GM18498 (cell line): ENCODE data around the gene CEBPZOS.

ENCODE experiments used
- ATAC-seq: cut with Tn5 transposase; IDR thresholded peaks from one replicate; pipeline ENCODE4 v1.9.1; 2021; ENCODE audit warnings: mild to moderate bottlenecking, moderate library complexity; ENCODE audit not compliant: unreplicated experiment

CEBPZOS gene

GRCh38 chr2:37196320-37197195 lies at the start of gene CEBPZOS:
CEBPZOS (plus strand) TSS chr2:37196496; CDS start chr2:37199705, 3,209 bp downstream.
- ATAC-seq, result peak; percentile 76

DNA sequence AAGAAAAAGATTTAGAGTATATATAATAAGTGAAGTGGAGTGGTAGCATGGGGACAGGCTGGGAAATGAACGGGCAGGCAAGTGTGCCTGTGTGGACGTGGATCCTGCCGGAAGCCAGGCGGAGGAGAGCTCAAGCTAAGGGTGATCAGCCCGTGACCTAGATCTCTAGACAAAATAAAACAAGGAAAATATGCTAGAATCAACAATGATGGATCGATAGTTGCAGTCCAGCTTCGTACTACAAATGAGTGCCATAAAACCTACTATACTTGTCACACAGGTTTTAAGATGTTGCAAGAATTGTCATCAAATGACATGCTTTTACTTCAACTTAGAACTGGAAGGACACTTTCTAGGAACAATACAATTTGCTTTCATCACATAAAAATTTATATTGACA lies 48.0 kb upstream of the CEBPZOS start:
- no peak for ATAC-seq

DNA sequence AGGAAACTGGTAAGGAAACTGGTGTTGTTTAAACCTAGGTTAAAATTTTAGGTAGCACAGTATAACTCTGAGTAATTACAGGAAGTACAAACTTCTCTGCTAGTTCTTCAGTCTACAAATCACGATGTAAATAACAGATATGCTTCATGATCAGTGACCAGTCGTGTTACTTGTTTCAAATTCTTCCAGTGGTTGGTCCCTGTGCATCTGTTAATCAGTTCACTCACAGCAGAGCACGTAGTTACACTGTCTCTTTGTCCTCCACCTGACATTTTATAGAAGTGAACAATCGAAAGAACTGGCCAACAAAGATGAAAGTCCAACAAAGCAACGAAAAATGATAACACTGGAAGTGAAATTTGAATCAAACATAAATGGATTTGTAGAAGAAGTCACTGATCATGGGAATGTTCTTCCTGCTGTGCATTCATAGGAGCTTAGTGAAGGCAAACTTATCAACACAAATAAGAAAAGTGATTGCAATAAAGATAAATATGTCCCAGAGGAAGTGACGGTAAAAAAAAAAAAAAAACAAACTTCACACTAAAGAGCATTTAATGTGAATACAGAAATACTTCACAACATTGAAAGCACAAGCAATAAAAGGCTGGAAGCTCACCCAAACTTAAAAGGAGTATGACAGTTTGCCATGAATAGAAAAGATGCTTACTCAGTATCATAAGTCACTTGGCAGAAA lies 46.5 kb upstream of the CEBPZOS start:
- no peak for ATAC-seq

GRCh38 chr2:37153224-37153623 lies 43.1 kb upstream of the CEBPZOS start:
- ATAC-seq, result no peak

DNA sequence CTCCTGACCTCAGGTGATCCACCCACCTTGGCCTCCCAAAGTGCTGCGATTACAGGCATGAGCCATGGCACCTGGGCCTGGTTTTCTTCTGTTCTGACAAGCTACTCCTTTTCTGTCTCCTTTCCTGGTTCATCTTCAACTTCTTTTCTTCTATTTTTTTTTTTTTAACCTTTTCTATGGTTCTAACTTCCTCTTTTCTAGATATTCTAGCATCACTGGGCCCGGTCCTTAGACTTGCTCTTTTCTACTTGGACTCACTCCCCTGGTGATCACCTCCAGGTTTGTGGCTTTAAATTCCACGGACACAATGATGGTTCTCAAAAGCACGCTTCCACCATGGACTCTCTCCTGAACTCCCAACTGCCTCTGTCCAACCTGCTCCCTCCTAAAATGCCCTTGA lies 41.5 kb upstream of the CEBPZOS start:
- no peak for ATAC-seq

DNA sequence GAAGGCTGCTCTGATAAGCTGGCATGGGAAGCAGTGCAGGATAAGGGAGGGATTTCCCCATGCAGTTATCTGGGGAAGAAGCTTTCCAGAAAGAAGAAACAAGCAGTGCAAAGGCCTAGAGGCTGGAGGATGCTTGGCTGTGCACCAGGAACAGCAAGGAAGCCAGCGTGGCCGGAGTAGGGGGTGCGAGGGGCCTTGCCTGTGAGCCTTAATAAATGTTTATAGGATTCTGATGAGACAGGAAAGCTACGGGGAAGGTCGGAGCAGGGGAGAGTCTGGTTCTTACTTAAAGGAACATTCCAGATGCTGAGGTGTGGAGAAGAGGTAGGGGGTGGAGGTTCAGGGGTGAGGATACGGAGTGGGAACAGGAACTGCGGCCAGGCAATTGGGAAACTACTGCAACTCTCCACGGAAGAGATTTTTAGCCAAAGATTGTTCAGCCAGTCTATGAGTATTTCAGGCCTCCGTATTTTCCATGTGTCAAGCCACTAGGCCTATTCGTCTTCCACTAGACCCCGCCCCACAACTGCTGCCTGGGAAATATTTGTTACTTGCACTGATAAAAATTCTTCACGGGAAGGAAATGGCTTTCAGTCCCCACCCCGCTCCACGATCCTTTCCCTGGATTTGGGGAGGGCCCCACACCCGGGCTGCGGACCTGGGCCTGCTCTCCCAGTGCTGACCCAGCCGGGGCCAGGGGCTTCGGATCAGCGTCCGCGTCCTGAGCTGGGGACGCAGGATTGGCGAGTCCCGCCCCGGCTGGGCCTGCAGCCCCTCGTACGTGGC lies 40.0 kb upstream of the CEBPZOS start:
- peak; percentile 40 for ATAC-seq

DNA sequence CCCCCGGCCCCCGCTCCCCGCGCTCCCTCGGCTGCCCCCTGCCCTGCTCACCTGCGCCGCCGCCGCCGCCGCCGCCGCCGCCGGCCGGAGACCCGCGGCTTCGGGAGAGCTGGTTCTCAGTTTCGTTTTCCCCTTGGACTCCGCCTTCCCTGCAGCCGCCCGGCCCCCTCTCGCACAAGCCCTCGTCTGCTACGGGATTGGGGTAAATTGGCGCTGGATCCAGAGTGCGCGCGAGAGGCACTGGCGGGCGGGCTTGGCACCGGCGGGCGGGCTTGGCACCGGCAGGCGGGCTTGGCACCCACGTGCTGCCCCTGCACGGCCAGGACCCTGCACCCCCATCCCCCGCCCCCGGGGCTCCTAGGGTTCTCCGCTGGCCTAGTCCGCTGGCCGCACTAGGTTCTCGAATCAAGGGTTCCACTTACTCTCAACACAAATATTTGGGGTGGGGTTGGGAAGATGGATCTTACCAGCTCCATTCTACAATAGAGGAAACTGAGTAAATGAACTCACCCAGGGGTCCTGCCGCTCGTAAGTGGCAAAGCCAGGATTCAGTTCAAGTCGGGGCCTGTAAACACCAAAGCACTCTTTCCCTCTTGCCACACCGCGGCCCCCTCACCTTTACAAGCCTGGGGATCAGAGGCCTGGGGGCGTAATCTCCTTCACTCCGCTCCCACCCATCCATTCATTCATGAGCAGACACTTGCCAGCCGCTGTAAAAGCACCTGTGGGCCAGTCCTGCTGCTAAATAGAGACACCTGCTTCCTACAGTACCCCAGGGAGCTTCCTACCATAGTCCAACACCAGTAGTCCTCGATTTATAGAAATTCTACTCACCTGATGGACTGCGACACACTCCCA lies 39.2 kb upstream of the CEBPZOS start, which contains the start of gene EIF2AK2:
TSS of gene EIF2AK2 (minus strand) at position 124 of the 858 bp plus-strand sequence. CDS start 9,174 bp downstream, outside the sequence.
- ATAC-seq, result peak; percentile 91

DNA sequence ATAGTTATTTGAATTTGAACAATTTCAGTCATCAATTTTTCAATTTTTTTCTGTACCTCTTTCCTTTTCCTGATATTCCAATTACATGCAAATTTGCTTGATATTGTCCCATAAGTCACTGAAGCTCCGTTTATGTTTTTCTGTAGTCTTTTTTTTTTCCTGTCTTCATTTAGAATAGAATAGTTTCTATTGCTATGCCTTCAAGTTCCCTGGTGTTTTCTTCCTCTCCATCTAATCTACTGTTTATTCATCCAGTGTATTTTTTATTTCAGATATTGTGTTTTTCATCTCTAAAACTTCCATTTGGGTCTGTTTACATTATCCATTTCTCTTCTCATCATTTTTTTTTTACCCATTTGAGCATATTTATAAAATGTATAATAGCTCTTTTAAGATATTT lies 31.5 kb upstream of the CEBPZOS start:
- ATAC-seq, result no peak

DNA sequence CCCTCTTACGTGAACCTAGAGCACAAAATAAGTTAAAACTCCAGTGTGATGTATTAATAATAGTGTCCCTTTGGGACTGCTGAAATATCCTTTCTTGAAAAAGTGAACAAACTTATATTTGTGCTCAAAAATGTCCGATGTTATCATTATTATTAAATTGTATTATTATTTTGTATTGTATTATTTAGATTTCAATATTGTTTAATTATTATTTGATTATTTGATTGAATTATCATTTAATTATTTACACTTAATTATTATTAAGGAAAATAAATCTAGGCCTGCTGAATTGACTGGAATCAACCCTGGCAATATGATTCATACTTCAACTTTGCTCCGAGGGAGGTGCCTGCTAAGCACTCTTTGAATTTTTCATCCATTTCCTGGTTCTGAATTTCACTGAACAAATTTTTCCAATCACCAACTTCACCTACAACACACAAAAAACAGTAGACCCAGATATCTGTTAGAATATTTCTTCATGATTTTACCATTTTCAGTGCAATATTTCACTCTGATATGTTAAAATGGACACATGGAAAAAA lies 28.6 kb upstream of the CEBPZOS start:
- no peak for ATAC-seq

- peak; percentile 50 for ATAC-seq
These were observed 27.9 kb upstream of the CEBPZOS start for GRCh38 chr2:37168217-37168981.

GRCh38 chr2:37171624-37171950 lies 24.7 kb upstream of the CEBPZOS start:
- ATAC-seq, result no peak

- no peak for ATAC-seq
These were observed 22.6 kb upstream of the CEBPZOS start for GRCh38 chr2:37173741-37174140.

DNA sequence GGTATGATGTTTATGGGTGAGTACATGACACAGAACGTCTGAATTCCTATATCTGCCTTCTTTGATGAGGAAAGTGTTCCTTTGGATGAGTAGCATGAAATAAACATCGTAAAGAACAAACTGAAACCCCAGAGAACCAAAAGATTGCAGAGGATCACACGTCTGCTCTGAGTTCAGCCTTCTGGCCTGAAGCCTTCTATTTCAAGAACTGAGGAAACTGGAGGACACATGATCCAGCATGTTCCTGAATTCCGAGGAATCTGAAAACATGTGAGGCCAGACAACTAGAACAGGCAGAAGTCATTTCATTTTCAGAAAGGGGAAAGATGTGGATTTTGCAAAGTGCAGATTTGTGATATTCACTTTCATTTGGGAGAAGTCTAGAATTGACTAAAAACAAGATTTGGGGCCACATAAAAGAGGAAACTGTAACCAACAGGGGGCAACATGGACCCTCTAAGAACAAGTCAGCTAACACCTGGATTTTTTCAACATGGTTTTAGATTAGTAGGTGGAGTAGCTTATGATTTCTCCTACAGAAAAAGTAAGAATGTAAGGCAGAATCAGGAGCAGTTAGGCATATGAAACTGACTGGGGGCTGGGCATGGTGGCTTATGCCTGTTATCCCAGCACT lies 16.2 kb upstream of the CEBPZOS start:
- no peak for ATAC-seq

DNA sequence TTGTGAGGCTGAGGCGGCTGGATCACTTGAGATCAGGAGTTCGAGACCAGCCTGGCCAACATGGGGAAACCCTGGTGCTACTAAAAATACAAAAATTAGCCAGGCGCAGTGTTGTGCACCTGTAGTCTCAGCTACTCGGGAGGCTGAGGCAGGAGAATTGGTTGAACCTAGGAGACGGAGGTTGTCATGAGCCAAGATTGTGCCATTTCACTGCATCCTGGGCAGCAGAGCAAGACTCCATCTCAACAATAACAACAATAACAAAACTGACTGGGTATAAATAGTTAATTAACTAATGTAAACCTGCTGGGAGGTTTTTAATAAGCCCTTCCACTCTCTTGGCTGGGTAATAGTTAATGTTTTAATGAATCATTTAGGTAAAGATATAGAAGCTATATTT lies 15.7 kb upstream of the CEBPZOS start:
- ATAC-seq, result no peak

- no peak for ATAC-seq
These were observed 14.3 kb upstream of the CEBPZOS start for GRCh38 chr2:37181726-37182684.

GRCh38 chr2:37188570-37188969 lies 7.7 kb upstream of the CEBPZOS start, which contains the start of gene SULT6B1:
SULT6B1 (minus strand) TSS chr2:37188670; CDS start chr2:37188640, 30 bp downstream.
- no peak for ATAC-seq

GRCh38 chr2:37189452-37190153 lies 6.7 kb upstream of the CEBPZOS start:
- ATAC-seq, result no peak
